ENCODE data around the gene ADGRL4.
"Not testable (repeated sequence)": the region's sequence is repeated elsewhere in the genome, so short reads cannot be mapped to it uniquely, and the experiment has no call there.

The ADGRL4 gene

DNA sequence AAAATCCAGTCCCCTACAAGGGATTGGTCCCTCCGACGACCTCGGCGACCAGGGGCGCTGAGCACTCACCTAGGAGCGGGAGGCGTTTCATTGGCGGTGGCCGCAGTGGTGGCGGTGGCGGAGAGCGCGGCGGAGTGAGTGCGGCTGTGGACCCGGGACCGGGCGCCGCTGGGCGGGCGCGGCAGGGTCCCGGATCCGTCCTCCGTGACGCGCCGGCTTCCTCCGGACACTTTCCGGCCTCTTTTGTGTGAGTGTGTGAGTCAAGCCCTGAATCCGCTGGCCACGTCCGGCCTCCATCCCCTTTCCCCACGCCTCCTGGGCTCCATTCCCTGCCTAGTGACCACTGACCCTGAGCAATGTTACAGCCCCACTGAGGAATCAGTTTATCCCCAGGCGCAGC lies at the start of gene ADGRL4:
Gene ADGRL4 (minus strand): TSS at position 167 of the 400 bp plus-strand sequence. CDS start 76 bp downstream, at position 91.
- DNase-seq (ENCODE audit: low read depth in 2 of 2), result no peak

DNA sequence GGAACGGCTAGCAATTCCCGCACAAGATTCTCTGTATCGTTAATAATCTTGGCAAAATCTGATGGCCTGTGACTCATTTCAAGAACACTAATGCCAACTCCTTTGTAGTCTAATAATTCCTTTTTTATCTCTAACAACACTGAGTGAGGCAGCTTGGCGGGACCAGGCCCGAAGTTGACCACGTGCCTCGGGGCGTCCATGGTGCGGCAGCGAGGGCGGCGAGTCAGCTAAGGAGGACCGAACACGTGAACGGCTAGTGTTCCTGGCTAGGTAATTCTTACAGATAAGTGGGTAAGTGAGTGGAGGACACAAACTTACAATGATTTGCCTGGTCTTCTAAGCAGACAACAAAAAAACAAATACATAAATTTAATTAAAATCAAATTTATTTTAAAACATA lies 49.3 kb upstream of the ADGRL4 start:
- DNase-seq (ENCODE audit: low read depth in 2 of 2), result no peak

DNA sequence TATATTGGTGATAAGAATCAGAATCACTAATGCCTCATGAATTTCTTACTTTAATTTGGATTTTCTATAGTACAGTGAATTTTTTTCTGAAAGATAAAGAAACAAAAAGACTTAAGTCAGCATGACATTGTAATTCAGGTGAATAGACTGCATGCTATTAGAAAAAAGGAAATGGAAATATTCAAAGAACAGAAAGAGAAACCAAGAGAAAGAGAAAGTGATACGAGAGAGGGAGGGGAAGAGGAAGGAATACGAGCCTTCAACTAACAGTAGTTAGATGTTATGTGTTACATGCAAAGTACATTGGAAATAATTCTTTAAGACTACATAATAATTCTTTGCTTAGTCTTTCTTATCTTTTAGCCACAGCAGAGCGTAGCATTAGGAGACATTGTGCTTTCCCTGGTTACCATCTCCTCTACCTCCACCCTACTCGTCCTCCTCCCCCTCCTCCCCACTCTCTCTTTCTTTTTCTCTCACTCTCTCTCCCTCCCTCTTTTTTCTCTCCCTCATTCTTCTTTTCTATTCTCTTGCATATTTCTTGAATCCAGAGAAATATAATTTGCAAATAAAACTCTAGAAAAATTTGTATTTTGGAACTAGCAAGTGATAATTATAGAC lies 46.4 kb upstream of the ADGRL4 start:
- no peak for DNase-seq (ENCODE audit: low read depth in 2 of 2)

DNA sequence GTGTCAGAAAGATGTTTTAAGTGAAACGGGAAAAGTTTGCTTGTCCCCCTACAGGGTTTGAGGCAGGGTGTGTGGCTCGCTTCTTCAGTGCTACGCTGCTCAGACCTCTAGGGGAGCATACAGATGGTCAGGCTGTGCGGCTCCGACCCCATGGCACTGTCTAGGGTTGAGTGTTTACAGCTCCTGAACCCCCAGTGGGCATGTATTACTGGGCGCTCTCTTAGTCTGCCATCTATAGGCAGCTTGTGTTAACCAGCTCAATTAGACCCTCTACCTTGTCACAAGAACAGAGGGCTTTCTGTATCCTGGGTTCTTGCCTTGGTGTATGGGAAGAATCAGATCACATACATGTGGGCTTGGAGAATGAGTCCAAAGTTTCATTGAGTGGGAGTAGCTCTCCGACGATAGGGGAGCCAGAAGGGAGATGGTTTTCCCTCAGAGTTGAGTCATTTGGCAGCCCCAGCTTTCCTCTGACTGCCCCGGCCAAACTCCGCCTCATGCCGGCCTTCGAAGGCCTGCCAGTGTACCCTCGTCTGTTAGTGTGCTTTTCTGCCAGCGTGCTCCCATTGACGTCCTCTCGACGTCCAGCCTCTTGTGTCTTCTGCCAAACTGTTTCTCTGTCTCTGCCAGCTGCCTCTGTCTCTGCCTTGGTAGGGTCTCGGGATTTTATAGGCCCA lies 38.6 kb upstream of the ADGRL4 start:
- no peak for DNase-seq (ENCODE audit: low read depth in 2 of 2)

DNA sequence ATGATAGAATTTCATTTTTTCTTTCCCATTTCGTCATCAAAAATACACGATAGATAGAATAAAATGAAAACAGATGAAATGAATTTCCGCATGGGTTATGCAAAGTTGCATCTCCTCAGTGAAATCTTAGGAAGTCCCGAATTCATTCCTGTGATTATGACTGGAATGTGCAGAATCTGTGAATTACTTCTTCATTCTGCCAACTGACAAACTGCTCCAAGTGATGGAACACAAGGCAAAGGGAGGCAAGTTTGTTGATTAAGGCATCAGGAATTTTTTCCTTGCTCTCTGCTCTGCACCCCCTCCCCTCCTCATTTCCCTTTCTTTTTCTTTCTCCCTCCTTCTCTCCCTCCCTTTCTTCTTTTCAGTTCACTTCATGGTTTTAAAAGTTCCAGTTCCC lies 37.0 kb upstream of the ADGRL4 start:
- DNase-seq (ENCODE audit: low read depth in 2 of 2), result no peak

DNA sequence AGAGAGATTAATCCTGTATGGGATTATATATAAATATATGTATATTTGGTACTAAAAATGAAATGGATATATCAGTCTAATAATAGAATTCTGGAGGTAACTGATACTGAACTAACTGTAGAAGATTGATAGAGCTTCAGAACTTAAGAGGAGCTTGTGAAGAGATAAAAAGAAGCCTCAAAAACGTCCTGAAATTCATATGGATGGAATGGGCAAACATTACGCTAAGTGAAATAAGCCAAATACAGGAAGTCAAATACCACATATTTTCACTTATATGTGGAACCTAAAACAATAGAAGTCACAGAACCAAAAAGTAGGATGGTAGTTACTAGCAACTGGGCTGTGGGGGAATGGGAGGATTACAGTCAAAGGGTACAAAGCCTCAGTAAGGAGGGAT lies 36.0 kb upstream of the ADGRL4 start:
- no peak for DNase-seq (ENCODE audit: low read depth in 2 of 2)

DNA sequence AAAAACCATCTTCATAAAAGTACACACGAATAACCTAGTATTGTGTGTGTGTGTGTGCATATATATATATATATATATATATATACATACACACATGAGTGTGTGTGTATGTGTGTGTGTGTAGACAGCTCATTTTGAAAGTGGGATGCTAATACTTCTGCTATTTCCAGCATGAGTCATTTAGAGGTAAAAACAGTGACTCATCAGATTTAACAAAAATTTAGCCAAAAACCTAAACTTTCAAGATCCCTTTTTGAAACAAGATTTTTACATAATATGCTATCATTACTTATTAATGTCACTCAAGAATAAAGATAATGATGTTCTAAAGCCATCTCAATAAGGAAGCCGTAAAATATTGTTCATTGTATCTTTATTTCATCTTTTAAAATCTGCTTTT lies 35.6 kb upstream of the ADGRL4 start:
- no peak for DNase-seq (ENCODE audit: low read depth in 2 of 2)

DNA sequence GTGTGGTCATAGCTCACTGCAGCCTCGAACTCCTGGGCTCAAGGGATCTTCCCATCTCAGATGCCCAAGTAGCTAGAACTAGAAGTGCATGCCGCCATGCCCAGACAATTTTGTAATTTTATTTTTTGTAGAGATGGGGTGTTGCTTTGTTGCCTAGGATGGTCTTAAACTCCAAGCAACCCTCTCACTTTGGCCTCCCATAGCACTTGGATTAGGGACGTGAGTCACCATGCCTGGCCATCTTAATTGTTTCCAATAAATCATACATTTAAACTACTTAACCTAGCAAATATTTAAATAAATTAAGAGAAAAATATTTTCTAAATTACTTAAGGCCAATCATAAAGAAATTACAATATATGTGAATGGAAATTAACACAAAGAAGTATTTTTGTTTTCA lies 35.1 kb upstream of the ADGRL4 start:
- no peak for DNase-seq (ENCODE audit: low read depth in 2 of 2)

DNA sequence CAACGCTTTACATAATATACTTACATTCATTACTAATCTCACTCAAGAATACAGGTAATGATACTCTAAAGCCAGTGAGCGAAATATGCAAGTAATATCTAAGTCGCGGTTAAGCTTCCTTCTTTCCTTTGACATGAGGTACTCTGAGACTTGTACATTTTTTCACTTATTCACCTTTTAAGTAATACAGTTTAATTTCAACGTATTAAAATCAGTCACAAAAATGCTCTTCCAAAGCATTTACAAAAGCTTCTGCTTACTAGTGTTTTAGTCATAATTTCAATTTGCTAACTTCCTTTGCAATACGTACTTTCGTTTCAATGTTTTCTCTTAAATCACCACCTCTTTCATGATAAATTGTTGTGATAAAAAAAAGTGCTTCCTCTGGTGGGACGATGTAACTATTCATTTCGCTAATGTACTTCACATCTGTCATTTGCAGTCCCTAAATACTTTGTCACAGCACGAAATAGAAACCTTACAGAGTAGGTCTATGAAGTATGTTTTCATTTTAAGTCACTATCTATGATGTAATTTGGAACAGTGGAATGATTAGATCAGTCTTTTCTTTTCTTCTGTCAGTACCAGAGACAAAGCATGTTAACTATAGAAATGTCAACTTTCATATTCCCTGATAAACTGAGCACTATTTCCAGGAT lies 34.0 kb upstream of the ADGRL4 start:
- DNase-seq (ENCODE audit: low read depth in 2 of 2), result no peak

DNA sequence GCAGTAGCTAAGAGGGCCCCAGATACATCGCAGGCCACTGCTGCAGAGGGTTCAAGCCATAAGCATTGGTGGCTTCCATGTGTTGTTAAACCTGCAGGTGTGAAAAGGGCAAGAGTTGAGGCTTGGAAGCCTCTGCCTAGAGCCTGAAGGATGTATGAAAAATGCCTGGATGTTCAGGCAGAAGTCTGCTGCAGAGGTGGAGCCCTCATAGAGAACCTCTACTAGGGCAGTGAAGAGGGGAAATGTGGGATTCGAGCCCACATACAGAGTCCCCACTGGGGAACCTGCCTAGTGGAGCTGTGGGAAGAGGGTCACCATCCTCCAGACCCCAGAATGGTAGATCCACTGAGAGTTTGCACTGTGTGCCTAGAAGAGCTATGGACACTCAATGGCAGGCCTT lies 30.6 kb upstream of the ADGRL4 start:
- no peak for DNase-seq (ENCODE audit: low read depth in 2 of 2)

DNA sequence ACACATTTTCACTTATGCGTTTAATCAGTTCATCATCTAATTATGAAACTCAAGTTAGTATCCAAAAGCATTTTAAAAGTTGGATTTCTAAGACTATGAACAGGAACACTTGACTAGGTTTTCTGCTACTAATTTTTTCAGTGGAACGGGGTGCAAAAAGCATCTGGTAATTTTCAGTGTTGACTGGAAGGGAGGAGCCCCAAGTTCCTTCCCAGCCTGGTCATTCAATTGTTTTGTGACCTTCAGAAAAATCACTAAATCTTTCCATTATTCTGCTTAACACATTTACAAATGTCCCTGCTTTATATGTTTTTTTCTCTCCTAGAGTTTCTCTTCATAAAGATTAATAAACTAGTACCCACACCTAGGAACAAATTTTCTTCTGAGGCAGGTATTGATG lies 6.0 kb upstream of the ADGRL4 start:
- DNase-seq (ENCODE audit: low read depth in 2 of 2), result no peak

DNA sequence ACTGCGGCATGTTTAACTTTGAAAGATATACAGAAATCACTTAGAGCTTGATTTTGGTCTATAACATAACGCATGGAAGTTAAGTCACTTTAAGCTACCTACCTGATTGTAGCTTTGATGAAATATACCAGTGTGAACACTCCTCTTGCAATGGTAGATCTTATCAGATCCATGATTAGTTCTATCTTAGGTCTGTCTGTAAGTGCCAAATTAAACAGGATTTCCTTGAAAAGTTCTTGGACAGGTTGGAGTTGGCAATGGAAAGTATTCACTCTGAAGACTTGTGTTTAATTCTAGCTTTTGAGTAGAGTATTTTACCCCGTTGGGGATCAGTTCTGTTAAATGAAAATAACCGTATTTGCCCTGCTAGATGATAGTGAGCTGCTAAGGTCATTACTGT lies 4.1 kb upstream of the ADGRL4 start:
- no peak for DNase-seq (ENCODE audit: low read depth in 2 of 2)

DNA sequence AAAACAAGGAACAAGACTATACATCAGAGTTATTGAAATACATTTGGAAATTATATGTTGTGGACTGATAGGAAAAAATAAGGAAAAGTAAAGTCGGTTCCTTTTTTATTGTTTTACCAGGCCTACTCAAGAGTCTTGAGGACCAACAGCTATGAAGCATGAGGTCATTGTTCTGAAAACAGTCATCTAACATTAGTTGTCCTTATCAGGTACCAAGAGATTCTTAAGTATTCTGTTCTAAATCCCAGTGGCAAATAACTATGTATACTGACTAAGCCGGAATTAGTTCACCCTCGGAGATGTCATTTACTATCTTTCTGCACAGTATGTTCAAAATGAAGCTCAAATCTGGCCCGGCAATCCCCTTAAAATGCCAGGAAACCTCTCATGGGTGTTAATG lies 585 bp downstream of the ADGRL4 start:
- DNase-seq (ENCODE audit: low read depth in 2 of 2), result no peak

DNA sequence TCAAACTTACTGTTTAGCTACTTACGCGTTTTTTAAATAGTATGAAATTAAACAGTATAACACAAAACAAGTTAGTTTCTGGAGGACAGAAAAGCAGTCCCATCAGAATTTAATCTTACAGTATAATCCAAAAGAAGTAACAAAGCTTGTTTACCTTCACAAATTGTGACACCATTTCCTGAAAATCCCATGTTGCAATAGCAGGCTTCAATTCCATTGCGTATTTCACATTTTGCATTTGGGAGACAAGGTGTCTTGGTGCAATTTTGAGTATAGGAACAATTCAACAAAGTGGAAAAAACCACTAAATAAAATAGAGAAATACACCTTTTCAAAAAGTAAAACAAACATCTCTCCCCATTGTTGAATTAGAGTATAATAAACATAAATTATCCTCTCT lies 1.6 kb downstream of the ADGRL4 start:
- DNase-seq (ENCODE audit: low read depth in 2 of 2), result no peak

DNA sequence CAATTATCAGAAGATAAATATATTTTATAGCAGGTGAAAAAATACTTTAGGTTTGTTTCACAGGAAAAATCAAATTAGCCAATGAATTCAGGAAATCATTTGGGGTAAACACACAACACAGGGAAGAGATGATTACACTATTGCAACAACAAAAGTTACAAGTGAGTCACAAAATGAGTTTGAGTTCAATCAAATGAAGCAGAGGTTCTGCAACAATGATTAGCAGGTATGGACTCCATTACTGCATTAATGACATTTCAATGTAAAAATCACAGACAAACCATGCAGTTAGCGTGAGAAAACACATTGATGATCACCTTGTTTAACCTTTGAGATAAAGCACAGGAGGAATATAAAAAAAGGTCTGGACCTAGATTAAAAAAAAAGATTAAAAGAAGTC lies 9.7 kb downstream of the ADGRL4 start:
- DNase-seq (ENCODE audit: low read depth in 2 of 2), result no peak

DNA sequence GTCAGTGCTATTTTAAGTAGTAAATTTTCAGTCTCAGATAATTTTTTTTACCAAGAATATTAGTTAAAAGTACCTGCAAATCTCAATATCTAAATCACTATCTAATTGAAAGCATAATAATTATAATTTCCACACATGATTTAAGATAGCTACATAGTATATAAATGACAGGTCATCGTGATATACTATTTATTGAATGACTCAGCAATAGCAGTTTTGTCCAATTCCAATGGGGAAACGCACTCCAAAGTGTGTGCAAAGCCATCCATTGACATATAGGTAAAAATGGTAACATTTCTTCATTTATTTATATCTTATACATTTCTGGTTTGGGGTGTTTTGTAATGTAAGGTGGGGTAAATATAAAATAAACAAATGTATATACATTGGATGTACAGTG lies 19.5 kb downstream of the ADGRL4 start:
- DNase-seq (ENCODE audit: low read depth in 2 of 2), result no peak

DNA sequence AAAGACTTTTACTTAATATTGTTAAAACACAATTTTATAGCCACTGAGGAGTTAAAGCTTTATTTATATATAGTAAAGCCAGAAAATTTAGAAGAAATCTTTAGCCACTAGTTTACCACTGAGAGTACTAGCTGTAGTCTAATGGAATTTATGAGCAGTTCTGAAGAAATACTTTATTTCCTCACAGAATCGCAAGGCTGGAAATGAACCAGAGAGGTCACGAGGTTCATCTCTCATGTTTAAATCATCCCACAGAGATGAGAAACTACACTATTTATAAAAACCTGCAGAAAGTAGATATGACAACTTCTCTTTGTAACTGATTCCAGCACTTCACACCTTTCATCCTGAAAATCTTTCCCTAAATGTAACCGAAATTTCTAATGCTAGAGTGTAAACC lies 26.0 kb downstream of the ADGRL4 start:
- no peak for DNase-seq (ENCODE audit: low read depth in 2 of 2)

DNA sequence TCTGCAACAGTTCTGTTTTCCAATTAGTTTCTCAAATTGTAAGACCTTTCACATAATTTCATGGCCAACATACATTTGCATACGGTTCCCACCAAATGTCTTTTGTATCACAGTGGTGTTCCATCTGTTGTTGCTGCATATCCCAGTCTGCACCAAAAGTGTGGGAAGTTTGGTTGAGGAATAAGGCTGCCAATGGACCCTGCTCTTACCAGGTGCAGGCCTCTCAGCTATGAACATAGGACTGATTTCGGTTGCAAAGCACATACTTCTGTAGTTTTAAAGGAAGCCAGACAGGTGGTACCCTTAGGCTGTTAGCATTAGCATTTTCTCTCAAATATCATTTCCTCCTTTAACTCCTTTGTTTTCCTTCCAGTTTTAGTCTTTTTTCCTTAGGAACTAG lies 33.8 kb downstream of the ADGRL4 start:
- no peak for DNase-seq (ENCODE audit: low read depth in 2 of 2)

DNA sequence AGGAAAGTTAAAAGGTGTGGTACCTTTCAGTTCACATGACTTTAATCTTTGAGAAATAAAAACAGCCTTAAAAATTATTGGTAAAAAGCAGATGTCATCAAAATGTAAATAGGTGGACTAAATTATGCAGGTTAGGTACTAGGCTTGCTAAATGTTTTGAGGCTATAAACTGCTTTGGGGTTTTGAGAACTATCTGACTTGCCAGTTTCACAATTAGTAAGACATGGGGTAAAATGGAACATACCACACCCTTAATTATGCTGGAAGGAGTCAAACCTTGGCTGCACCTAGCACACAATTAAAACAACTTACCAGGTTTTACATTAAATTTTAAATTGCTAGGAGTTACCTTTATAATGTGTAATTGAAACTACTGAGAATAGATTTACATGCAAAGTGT lies 39.4 kb downstream of the ADGRL4 start:
- DNase-seq (ENCODE audit: low read depth in 2 of 2), result not testable (repeated sequence)

DNA sequence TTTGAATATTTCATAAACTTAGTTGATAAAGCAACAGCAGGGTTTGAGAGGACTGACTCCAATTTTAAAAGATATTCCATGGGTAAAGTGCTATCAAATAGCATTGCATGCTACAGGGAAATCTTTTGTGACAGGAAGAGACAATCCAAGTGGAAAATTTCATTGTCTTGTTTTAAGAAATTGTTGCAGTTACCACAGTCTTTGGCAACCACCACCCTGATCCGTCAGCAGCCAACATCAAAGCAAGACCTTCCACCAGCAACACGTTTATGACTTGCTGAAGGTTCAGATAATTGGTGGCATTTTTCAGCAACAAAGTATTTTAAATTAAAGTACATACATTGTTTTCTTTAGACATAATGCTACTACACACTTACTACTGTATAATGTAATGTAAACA lies 47.8 kb downstream of the ADGRL4 start:
- DNase-seq (ENCODE audit: low read depth in 2 of 2), result no peak

DNA sequence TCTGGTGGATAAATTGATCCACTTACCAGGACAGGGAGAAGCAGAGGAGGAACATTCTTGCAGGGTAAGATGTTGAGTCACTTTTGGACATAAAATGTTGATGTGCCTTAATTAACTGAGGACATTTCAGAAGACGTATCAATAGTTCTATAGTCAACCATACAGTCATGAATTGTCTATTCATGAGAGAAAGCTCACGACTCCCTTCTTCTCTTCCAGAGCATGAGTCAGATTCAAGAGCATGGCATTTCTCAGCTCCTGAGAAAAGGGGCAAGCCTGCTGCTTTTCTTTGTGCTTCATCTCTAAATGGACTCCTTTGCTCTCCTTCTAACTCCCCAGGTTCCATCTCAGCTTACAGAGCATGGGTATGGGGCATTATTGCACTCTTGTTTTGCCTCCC lies 55.7 kb downstream of the ADGRL4 start:
- DNase-seq (ENCODE audit: low read depth in 2 of 2), result no peak

DNA sequence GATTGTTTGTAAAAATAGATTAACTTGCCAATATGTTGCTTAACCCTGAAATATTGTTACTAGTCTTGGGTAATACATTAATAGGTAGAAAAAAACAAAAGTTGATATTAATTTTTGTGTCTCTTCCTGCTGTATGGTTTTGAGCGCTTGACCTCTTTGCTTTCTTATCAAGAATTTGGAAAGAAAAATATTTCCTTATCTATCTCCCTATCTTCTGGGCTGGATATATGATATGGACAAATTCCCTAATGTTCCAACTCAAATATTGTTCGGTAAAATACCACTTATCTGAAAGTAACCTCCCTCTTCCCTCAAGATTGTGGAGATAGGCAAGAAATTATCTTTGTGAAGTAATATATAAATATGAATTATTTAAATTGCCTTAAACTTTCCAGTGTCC lies 57.3 kb downstream of the ADGRL4 start:
- no peak for DNase-seq (ENCODE audit: low read depth in 2 of 2)

DNA sequence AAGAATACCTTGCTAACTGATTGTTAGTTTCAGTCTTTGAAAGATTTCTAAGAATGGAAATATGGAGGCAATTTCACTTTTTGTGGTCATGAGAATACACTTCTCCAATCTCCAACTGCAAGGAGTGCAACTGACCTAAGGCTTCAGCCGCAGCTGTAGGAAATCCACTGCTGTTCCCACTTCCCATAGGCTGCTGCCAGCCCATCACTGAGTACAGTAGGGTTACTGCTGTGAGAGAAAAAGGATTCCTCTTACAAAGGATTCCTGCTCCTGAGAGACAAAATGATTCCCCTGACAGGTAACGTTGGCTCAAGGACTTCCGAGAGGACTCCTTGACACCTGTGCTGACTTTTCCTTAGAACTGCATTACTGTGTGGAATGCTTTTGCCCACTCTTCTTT lies 87.4 kb downstream of the ADGRL4 start:
- DNase-seq (ENCODE audit: low read depth in 2 of 2), result no peak

Data from stimulated activated CD4-positive, alpha-beta T cell treated with anti-CD3 and anti-CD28 coated beads, Interleukin-15, amount 100 ng/mL, for 48 hours (primary cell).